DND-41 (cell line): Measurements from ENCODE around the gene RIIAD1.

Experiments used
- EZH2 ChIP-seq: IDR thresholded peaks from 3 replicates; pipeline ENCODE4 v1.6.1; 2012; ENCODE audit warnings: borderline replicate concordance, low read depth, mild to moderate bottlenecking, moderate library complexity, low read length, inconsistent platforms; ENCODE audit not compliant: severe bottlenecking
- TF ChIP-seq, protein P1 (sequence below): IDR thresholded peaks from 2 replicates; pipeline ENCODE4 v1.5.1; 2012; ENCODE audit warnings: borderline replicate concordance, low read length, moderate library complexity, mild to moderate bottlenecking; ENCODE audit not compliant: poor library complexity, severe bottlenecking; ENCODE audit errors: extremely low read depth

DNA sequence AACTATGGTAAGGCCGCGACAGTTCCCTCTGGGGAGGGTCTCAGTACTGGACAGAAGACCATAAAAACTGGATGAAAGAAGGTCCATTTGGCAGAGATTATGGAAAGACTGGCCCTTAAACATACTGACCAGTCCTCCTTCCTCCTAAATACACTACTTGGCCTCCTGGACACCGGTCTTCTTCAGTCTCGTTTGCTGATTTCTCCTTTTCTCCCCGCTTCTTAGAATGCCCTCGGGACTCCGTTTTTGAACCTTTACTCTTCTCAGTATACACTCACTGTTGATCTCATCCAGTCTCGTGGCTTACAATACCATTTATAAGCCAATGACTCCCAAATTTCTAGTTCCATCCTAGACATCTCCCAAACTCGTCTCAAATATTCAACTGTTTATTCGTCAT lies 42.7 kb downstream of the RIIAD1 start:
- TF ChIP-seq EZH2: no peak
- TF ChIP-seq, protein P1, sequence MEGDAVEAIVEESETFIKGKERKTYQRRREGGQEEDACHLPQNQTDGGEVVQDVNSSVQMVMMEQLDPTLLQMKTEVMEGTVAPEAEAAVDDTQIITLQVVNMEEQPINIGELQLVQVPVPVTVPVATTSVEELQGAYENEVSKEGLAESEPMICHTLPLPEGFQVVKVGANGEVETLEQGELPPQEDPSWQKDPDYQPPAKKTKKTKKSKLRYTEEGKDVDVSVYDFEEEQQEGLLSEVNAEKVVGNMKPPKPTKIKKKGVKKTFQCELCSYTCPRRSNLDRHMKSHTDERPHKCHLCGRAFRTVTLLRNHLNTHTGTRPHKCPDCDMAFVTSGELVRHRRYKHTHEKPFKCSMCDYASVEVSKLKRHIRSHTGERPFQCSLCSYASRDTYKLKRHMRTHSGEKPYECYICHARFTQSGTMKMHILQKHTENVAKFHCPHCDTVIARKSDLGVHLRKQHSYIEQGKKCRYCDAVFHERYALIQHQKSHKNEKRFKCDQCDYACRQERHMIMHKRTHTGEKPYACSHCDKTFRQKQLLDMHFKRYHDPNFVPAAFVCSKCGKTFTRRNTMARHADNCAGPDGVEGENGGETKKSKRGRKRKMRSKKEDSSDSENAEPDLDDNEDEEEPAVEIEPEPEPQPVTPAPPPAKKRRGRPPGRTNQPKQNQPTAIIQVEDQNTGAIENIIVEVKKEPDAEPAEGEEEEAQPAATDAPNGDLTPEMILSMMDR: no peak
